Measurements from ENCODE around the gene FBXW11. TPM values are rescaled to one million over a fixed set of nuclear protein-coding genes. Genes with fewer than 3 reads are reported as not detected.
A peak's percentile ranks its signal among the peaks of the same experiment; 100 is the strongest.

The FBXW11 gene
- total RNA-seq, 1 experiment from 2014 or later: 123 TPM

DNA sequence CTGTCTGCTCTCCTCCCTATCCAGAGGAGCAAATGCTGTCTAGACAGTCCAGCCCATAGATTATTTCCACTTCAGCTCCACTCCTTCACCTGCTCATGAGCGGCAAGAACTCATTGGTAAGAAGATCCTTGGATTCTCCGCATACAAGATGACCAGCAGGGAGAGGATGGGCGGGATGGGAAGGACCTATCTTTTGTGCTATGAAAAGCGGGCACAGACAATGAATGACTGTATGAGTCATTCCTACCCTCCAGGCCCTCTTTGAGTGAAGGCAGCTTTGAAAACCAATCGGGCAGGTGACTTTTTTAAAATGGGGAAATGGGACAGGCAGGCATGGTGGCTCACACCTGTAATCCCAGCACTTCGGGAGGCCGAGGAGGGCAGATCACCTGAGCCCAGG is 171.4 kb downstream of the FBXW11 start:
- 0 out of 2 replicates have a peak, but pooled peaks cover 10% of the 10 kb centered on the region for H3K9me3 ChIP-seq (replicated peaks)
- H3K4me3 ChIP-seq: no peak overlapping the region
- H3K27ac ChIP-seq: no peak overlapping the region
- no peaks in the 10 kb centered on the region for H3K4me1 ChIP-seq (replicated peaks)
- H3K36me3 ChIP-seq: no peaks in the 10 kb centered on the region
- no peak for DNase-seq (ENCODE audit: low read depth in 1 of 2, low spot score in 2 of 2)
- H3K27me3 ChIP-seq (replicated peaks): no peaks in the 10 kb centered on the region

GRCh38 chr5:171834461-171834860 is 172.0 kb downstream of the FBXW11 start:
- no peak overlapping the region for H3K4me3 ChIP-seq
- H3K27ac ChIP-seq: no peak overlapping the region
- no peaks in the 10 kb centered on the region for H3K36me3 ChIP-seq
- DNase-seq (ENCODE audit: low read depth in 1 of 2, low spot score in 2 of 2): no peak
- H3K27me3 ChIP-seq (replicated peaks): no peaks in the 10 kb centered on the region
- 0 out of 2 replicates have a peak, but pooled peaks cover 11% of the 10 kb centered on the region for H3K9me3 ChIP-seq (replicated peaks)
- H3K4me1 ChIP-seq (replicated peaks): no peaks in the 10 kb centered on the region

GRCh38 chr5:171832775-171833174 is 173.7 kb downstream of the FBXW11 start:
- Histone ChIP-seq H3K36me3 (no peaks in the 10 kb centered on the region), H3K27ac (no peak overlapping the region), H3K27me3 (replicated peaks) (no peaks in the 10 kb centered on the region), H3K4me1 (replicated peaks) (no peaks in the 10 kb centered on the region), H3K4me3 (no peak overlapping the region), H3K9me3 (replicated peaks) (0 out of 2 replicates have a peak, but pooled peaks cover 13% of the 10 kb centered on the region)
- DNase-seq (ENCODE audit: low read depth in 1 of 2, low spot score in 2 of 2): no peak

- H3K4me1 ChIP-seq (replicated peaks): peaks cover 11% of the 10 kb centered on the region
- H3K27me3 ChIP-seq (replicated peaks): no peaks in the 10 kb centered on the region
Observed at GRCh38 chr5:171830686-171831085, 175.8 kb downstream of the FBXW11 start.

GRCh38 chr5:171827162-171827561 is 179.3 kb downstream of the FBXW11 start:
- no peak for DNase-seq (ENCODE audit: low read depth in 1 of 2, low spot score in 2 of 2)
- no peak overlapping the region for H3K4me3 ChIP-seq
- no peaks in the 10 kb centered on the region for H3K36me3 ChIP-seq
- H3K27me3 ChIP-seq (replicated peaks): no peaks in the 10 kb centered on the region
- H3K9me3 ChIP-seq (replicated peaks): peaks cover 7% of the 10 kb centered on the region; the same call in 1 of the 2 replicates
- H3K27ac ChIP-seq: no peak overlapping the region
- H3K4me1 ChIP-seq (replicated peaks): peaks cover 13% of the 10 kb centered on the region

More at GRCh38 chr5:171830686-171831085, 175.8 kb downstream of the FBXW11 start:
- Histone ChIP-seq H3K36me3 (no peaks in the 10 kb centered on the region), H3K4me3 (no peak overlapping the region), H3K9me3 (replicated peaks) (0 out of 2 replicates have a peak, but pooled peaks cover 13% of the 10 kb centered on the region), H3K27ac (no peak overlapping the region)
- no peak for DNase-seq (ENCODE audit: low read depth in 1 of 2, low spot score in 2 of 2)

DNA sequence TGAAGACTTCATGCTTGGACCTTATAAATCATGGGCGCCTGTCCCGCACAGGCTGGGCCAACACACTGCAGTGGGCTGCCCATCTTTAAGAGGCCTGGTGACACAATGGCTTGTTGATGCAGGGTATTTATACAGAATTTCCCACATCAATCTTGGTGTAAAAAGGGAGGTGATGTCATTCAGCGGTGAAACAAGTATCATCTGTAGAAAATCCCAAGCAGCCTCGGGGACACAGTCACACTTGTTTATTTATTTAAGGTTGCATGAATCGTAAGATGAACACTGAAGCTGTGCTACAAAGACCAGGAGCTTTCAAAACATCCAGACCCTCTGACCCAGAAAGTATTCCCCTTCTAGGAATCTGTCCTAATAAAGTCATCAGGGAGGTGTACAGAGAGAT is 180.3 kb downstream of the FBXW11 start:
- peak; percentile 56 to 76 for DNase-seq (ENCODE audit: low read depth in 1 of 2, low spot score in 2 of 2)
- no peak overlapping the region for H3K4me3 ChIP-seq

GRCh38 chr5:171825051-171825450 is 181.4 kb downstream of the FBXW11 start:
- Histone ChIP-seq H3K27ac (no peak overlapping the region), H3K4me1 (replicated peaks) (peaks cover 13% of the 10 kb centered on the region), H3K27me3 (replicated peaks) (no peaks in the 10 kb centered on the region), H3K4me3 (no peak overlapping the region), H3K36me3 (no peaks in the 10 kb centered on the region), H3K9me3 (replicated peaks) (peaks cover 11% of the 10 kb centered on the region; the same call in 1 of the 2 replicates)
- no peak for DNase-seq (ENCODE audit: low read depth in 1 of 2, low spot score in 2 of 2)

More for the DNA sequence above, 180.3 kb downstream of the FBXW11 start:
- Histone ChIP-seq H3K27ac (no peak overlapping the region), H3K9me3 (replicated peaks) (peaks cover 7% of the 10 kb centered on the region; the same call in 1 of the 2 replicates), H3K36me3 (no peaks in the 10 kb centered on the region), H3K27me3 (replicated peaks) (no peaks in the 10 kb centered on the region), H3K4me1 (replicated peaks) (peaks cover 13% of the 10 kb centered on the region)

DNA sequence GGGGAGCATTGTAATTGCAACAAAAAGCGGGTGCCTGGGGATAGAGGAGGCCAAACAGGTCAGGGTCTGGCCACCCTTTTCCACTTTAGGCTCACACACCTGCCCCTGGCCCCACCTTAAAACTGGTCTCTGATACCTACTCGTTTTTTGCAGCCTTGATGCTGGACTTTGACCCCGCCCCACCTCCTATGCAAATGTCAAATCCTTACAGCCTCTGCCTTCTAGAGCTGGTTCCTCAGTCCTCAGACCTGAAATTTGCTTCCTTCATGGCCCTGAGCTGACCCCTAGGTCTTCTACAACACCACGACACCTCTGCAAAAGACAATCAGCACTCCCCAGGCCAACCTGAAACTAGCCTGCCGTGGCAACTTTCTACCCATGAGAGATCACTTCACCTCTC is 183.2 kb downstream of the FBXW11 start:
- Histone ChIP-seq H3K4me3 (no peak overlapping the region), H3K4me1 (replicated peaks) (peaks cover 13% of the 10 kb centered on the region), H3K27me3 (replicated peaks) (no peaks in the 10 kb centered on the region), H3K36me3 (no peaks in the 10 kb centered on the region), H3K27ac (no peak overlapping the region), H3K9me3 (replicated peaks) (peaks cover 8% of the 10 kb centered on the region; the same call in 1 of the 2 replicates)
- no peak for DNase-seq (ENCODE audit: low read depth in 1 of 2, low spot score in 2 of 2)

- Histone ChIP-seq H3K27me3 (replicated peaks) (peaks cover 5% of the 10 kb centered on the region; the same call in 1 of the 2 replicates), H3K36me3 (no peaks in the 10 kb centered on the region), H3K27ac (no peak overlapping the region), H3K4me1 (replicated peaks) (peaks cover 8% of the 10 kb centered on the region), H3K9me3 (replicated peaks) (peaks cover 11% of the 10 kb centered on the region; the same call in 1 of the 2 replicates), H3K4me3 (no peak overlapping the region)
- no peak for DNase-seq (ENCODE audit: low read depth in 1 of 2, low spot score in 2 of 2)
Observed at GRCh38 chr5:171821286-171821685, 185.2 kb downstream of the FBXW11 start.

DNA sequence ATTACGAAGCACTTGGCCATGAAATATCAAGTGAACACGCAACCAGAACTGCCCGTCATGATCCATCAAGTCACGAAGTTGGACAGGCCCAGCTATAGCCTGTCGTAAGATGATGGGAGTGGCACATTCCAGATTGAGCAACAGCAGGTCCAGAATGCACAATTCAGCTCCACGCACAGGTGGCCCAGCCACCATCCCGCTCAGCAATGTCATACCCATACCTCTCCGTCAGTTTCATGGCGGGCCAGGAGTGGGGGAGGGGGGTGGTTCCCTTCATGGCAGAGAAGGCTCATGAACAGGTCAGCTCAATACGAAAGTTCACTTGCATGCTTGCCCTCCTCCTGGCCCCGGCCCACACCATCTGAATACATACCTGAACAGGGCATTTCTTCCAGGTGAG is 185.9 kb downstream of the FBXW11 start:
- DNase-seq (ENCODE audit: low read depth in 1 of 2, low spot score in 2 of 2): no peak

GRCh38 chr5:171816666-171817065 is 189.8 kb downstream of the FBXW11 start:
- Histone ChIP-seq H3K4me1 (replicated peaks) (no peaks in the 10 kb centered on the region), H3K9me3 (replicated peaks) (0 out of 2 replicates have a peak, but pooled peaks cover 7% of the 10 kb centered on the region), H3K4me3 (no peak overlapping the region), H3K27me3 (replicated peaks) (peaks cover 9% of the 10 kb centered on the region; the same call in 1 of the 2 replicates), H3K36me3 (no peaks in the 10 kb centered on the region), H3K27ac (no peak overlapping the region)
- no peak for DNase-seq (ENCODE audit: low read depth in 1 of 2, low spot score in 2 of 2)

More for the DNA sequence above, 185.9 kb downstream of the FBXW11 start:
- no peaks in the 10 kb centered on the region for H3K36me3 ChIP-seq
- no peak overlapping the region for H3K27ac ChIP-seq
- H3K27me3 ChIP-seq (replicated peaks): peaks cover 5% of the 10 kb centered on the region; the same call in 1 of the 2 replicates
- peaks cover 1% of the 10 kb centered on the region for H3K4me1 ChIP-seq (replicated peaks)
- H3K4me3 ChIP-seq: no peak overlapping the region
- H3K9me3 ChIP-seq (replicated peaks): peaks cover 11% of the 10 kb centered on the region; the same call in 1 of the 2 replicates

- no peak overlapping the region for H3K4me3 ChIP-seq
- H3K9me3 ChIP-seq (replicated peaks): peaks cover 9% of the 10 kb centered on the region; the same call in 1 of the 2 replicates
- no peaks in the 10 kb centered on the region for H3K36me3 ChIP-seq
- H3K4me1 ChIP-seq (replicated peaks): no peaks in the 10 kb centered on the region
- no peak for DNase-seq (ENCODE audit: low read depth in 1 of 2, low spot score in 2 of 2)
- peaks cover 14% of the 10 kb centered on the region for H3K27me3 ChIP-seq (replicated peaks)
- H3K27ac ChIP-seq: no peak overlapping the region
Observed at GRCh38 chr5:171813813-171814490, 192.5 kb downstream of the FBXW11 start.

DNA sequence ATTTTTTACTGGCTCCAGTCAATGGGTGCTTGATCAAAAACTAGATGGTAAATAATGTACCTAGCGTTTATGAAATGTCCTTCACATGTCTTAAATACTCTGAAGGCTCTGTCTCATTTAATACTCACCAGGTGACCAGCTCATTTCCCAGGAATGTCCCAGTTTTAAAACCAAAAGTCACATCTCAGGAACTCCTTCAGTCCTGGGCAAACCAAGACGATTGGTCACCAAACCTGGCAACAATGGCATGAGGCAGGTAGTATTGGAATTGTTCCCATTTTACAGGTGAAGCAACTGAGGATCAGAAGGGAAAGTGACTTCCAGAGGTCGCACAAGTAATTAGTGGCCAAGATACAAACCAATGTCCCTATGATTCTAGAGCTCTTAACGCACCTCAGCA is 193.2 kb downstream of the FBXW11 start:
- no peak overlapping the region for H3K27ac ChIP-seq
- H3K27me3 ChIP-seq (replicated peaks): peaks cover 21% of the 10 kb centered on the region
- no peak overlapping the region for H3K4me3 ChIP-seq
- DNase-seq (ENCODE audit: low read depth in 1 of 2, low spot score in 2 of 2): no peak
- peaks cover 9% of the 10 kb centered on the region; the same call in 1 of the 2 replicates for H3K9me3 ChIP-seq (replicated peaks)
- H3K36me3 ChIP-seq: no peaks in the 10 kb centered on the region
- no peaks in the 10 kb centered on the region for H3K4me1 ChIP-seq (replicated peaks)

Data from SJSA1 (cell line).